ENCODE measurements around the gene SLC27A1.

DNA sequence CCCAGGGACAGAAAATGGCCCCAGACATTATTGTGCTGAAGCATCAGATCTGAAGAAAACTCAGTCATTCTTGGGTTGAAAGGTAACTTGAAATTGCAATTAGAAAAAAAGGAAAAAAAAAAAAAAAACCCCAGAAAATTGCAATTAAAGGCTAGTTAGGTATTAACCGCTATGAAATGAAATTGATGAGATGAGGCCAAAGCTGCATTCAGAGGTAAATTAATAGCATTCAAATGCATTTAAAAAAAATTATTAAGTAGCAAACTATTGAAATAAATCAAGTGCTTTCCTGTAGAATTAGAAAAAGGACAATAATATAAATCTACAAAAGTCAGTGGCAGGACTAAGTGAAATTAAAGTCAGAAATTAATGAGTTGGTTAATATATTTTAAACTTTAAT, 47.6 kb downstream of the SLC27A1 start:
- TF ChIP-seq EZH2 (IDR thresholded peaks at IDR 0.05; ENCODE audit: borderline replicate concordance, low read depth, low read length, severe bottlenecking) (no peak), POLR2AphosphoS5 (IDR thresholded peaks at IDR 0.05; ENCODE audit: insufficient read depth, low read depth, low read length) (no peak), POLR2A (IDR thresholded peaks at IDR 0.05; ENCODE audit: low read depth, low read length) (no peak), GATA2 (IDR thresholded peaks at IDR 0.05; ENCODE audit: insufficient read depth, insufficient read length, low read depth, low read length) (no peak), MYC (IDR thresholded peaks at IDR 0.05; ENCODE audit: low read depth, low read length) (no peak), JUN (IDR thresholded peaks at IDR 0.05; ENCODE audit: borderline replicate concordance, insufficient read depth, insufficient read length, low read depth) (no peak)
- TF ChIP-seq, protein P1, sequence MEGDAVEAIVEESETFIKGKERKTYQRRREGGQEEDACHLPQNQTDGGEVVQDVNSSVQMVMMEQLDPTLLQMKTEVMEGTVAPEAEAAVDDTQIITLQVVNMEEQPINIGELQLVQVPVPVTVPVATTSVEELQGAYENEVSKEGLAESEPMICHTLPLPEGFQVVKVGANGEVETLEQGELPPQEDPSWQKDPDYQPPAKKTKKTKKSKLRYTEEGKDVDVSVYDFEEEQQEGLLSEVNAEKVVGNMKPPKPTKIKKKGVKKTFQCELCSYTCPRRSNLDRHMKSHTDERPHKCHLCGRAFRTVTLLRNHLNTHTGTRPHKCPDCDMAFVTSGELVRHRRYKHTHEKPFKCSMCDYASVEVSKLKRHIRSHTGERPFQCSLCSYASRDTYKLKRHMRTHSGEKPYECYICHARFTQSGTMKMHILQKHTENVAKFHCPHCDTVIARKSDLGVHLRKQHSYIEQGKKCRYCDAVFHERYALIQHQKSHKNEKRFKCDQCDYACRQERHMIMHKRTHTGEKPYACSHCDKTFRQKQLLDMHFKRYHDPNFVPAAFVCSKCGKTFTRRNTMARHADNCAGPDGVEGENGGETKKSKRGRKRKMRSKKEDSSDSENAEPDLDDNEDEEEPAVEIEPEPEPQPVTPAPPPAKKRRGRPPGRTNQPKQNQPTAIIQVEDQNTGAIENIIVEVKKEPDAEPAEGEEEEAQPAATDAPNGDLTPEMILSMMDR (IDR thresholded peaks at IDR 0.05; ENCODE audit: extremely low read depth in 1 of 2, insufficient read depth in 1 of 2, low read depth in 1 of 2, low read length in 2 of 2), result no peak
- TF ChIP-seq, protein P2, sequence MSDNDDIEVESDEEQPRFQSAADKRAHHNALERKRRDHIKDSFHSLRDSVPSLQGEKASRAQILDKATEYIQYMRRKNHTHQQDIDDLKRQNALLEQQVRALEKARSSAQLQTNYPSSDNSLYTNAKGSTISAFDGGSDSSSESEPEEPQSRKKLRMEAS (IDR thresholded peaks at IDR 0.05; ENCODE audit: insufficient read depth, insufficient read length), result no peak

All from endothelial cell of umbilical vein (primary cell).